HEK293 (cell line): Measurements from ENCODE around the gene ADRB1.

ENCODE experiments used
- CTCF ChIA-PET: fragments of 350-600 bp; formaldehyde crosslinking; extraction: SDS; loops from one replicate; lab custom pipeline; 2021; ENCODE audit warnings: antibody characterized with exemption; lab: Yijun Ruan, JAX
- POLR2A ChIA-PET: fragments of 300-600 bp; formaldehyde crosslinking; extraction: SDS; loops from one replicate; lab custom pipeline; 2020; ENCODE audit warnings: antibody characterized with exemption, inconsistent platforms; lab: Yijun Ruan, JAX
- H3K27ac ChIP-seq: fragments of 200-500 bp; sonication (Bioruptor generic); 2 replicates; pipeline ENCODE4 v1.5.1; 2014; ENCODE audit warnings: low read depth, low read length, control low read depth, inconsistent platforms; ENCODE audit errors: extremely low read depth
- H3K36me3 ChIP-seq, 2 experiments: fragments of 200-500 bp in 1 of 2; sonication (Bioruptor generic) in 1 of 2; 1 replicate in 1 of 2; 2 replicates in 1 of 2; pipeline ENCODE4 v1.5.1; 2014 to 2017; ENCODE audit warnings: inconsistent platforms in 2 of 2, low read length in 2 of 2; ENCODE audit not compliant: control insufficient read depth in 2 of 2, insufficient read depth in 1 of 2
- H3K4me1 ChIP-seq: fragments of 200-500 bp; sonication (Bioruptor generic); 2 replicates; pipeline ENCODE4 v1.5.1; 2014; ENCODE audit warnings: mild to moderate bottlenecking, low read length, inconsistent platforms; ENCODE audit not compliant: control insufficient read depth, insufficient read depth
- H3K4me3 ChIP-seq: 2 replicates; pipeline ENCODE4 v1.5.1; 2011; ENCODE audit warnings: low read depth, mild to moderate bottlenecking, control low read depth, low read length, moderate library complexity
- H3K9me3 ChIP-seq: fragments of 200-500 bp; sonication (Bioruptor generic); 2 replicates; pipeline ENCODE4 v1.5.1; 2014; ENCODE audit warnings: low read depth, low read length, inconsistent platforms; ENCODE audit not compliant: control insufficient read depth, insufficient read depth
- ATF2 ChIP-seq: fragments of 450-650 bp; formaldehyde crosslinking; IDR thresholded peaks from 2 replicates; pipeline ENCODE4 v1.5.1; 2016; ENCODE audit warnings: missing biosample characterization, missing genetic modification characterization, low read depth
- BCL11B ChIP-seq: fragments of 450-650 bp; formaldehyde crosslinking; IDR thresholded peaks from 2 replicates; pipeline ENCODE4 v1.5.1; 2016; ENCODE audit warnings: low read depth, missing biosample characterization, missing genetic modification characterization
- HOXA7 ChIP-seq: sonication (generic); formaldehyde crosslinking; IDR thresholded peaks from 2 replicates; pipeline ENCODE4 v1.8.1; 2022; ENCODE audit warnings: missing genetic modification reagents, borderline replicate concordance
- KLF16 ChIP-seq: fragments of 450-650 bp; formaldehyde crosslinking; IDR thresholded peaks from 2 replicates; pipeline ENCODE4 v1.5.1; 2017; ENCODE audit warnings: missing biosample characterization, missing genetic modification characterization
- KLF8 ChIP-seq: fragments of 450-650 bp; formaldehyde crosslinking; IDR thresholded peaks from 2 replicates; pipeline ENCODE4 v1.5.1; 2016; ENCODE audit warnings: missing biosample characterization, missing genetic modification characterization
- SP7 ChIP-seq: fragments of 450-650 bp; formaldehyde crosslinking; IDR thresholded peaks from 2 replicates; pipeline ENCODE4 v1.5.1; 2016; ENCODE audit warnings: missing biosample characterization, missing genetic modification characterization
- WT1 ChIP-seq: fragments of 450-650 bp; formaldehyde crosslinking; IDR thresholded peaks from 2 replicates; pipeline ENCODE4 v1.5.1; 2016; ENCODE audit warnings: missing biosample characterization, missing genetic modification characterization
- ZBTB7A ChIP-seq: fragments of 450-650 bp; formaldehyde crosslinking; IDR thresholded peaks from 2 replicates; pipeline ENCODE4 v1.5.1; 2016; ENCODE audit warnings: low read depth, missing biosample characterization, missing genetic modification characterization
- ZFP41 ChIP-seq: fragments of 450-650 bp; formaldehyde crosslinking; IDR thresholded peaks from 2 replicates; pipeline ENCODE4 v1.5.1; 2016; ENCODE audit warnings: missing biosample characterization, missing genetic modification characterization, borderline replicate concordance
- ZNF10 ChIP-seq: fragments of 450-650 bp; formaldehyde crosslinking; IDR thresholded peaks from 2 replicates; pipeline ENCODE4 v1.5.1; 2017; ENCODE audit warnings: missing biosample characterization, missing genetic modification characterization
- ZNF19 ChIP-seq: fragments of 450-650 bp; formaldehyde crosslinking; IDR thresholded peaks from 2 replicates; pipeline ENCODE4; 2016; ENCODE audit warnings: missing biosample characterization, missing genetic modification characterization, low read depth
- ZNF24 ChIP-seq: fragments of 450-650 bp; formaldehyde crosslinking; IDR thresholded peaks from 2 replicates; pipeline ENCODE4 v1.5.1; 2016; ENCODE audit warnings: missing biosample characterization, missing genetic modification characterization
- ZNF416 ChIP-seq: fragments of 450-650 bp; formaldehyde crosslinking; IDR thresholded peaks from 2 replicates; pipeline ENCODE4 v1.5.1; 2016; ENCODE audit warnings: missing biosample characterization, missing genetic modification characterization
- ZNF48 ChIP-seq: fragments of 450-650 bp; formaldehyde crosslinking; IDR thresholded peaks from 2 replicates; pipeline ENCODE4 v1.5.1; 2016; ENCODE audit warnings: missing biosample characterization, missing genetic modification characterization
- ZNF561 ChIP-seq: fragments of 450-650 bp; IDR thresholded peaks from 2 replicates; pipeline ENCODE4 v1.5.1; 2018; ENCODE audit warnings: missing biosample characterization, missing genetic modification characterization, borderline replicate concordance
- ZNF610 ChIP-seq: fragments of 450-650 bp; formaldehyde crosslinking; IDR thresholded peaks from 2 replicates; pipeline ENCODE4 v1.5.1; 2016; ENCODE audit warnings: missing biosample characterization, missing genetic modification characterization, borderline replicate concordance
- ZNF639 ChIP-seq: fragments of 450-650 bp; formaldehyde crosslinking; IDR thresholded peaks from 2 replicates; pipeline ENCODE4 v1.5.1; 2016; ENCODE audit warnings: missing biosample characterization, missing genetic modification characterization
- ZNF701 ChIP-seq: fragments of 450-650 bp; formaldehyde crosslinking; IDR thresholded peaks from 2 replicates; pipeline ENCODE4 v1.5.1; 2016; ENCODE audit warnings: missing biosample characterization, missing genetic modification characterization
- ZNF777 ChIP-seq: fragments of 450-650 bp; formaldehyde crosslinking; IDR thresholded peaks from 2 replicates; pipeline ENCODE4 v1.5.1; 2017; ENCODE audit warnings: missing biosample characterization, missing genetic modification characterization, borderline replicate concordance
- ZNF837 ChIP-seq: fragments of 450-650 bp; formaldehyde crosslinking; IDR thresholded peaks from 2 replicates; pipeline ENCODE4 v1.5.1; 2016; ENCODE audit warnings: missing biosample characterization, missing genetic modification characterization
- ZSCAN30 ChIP-seq: fragments of 450-650 bp; IDR thresholded peaks from 2 replicates; pipeline ENCODE4 v1.5.1; 2018; ENCODE audit warnings: missing biosample characterization, mild to moderate bottlenecking, missing genetic modification characterization, moderate library complexity
- TF ChIP-seq, protein P1 (sequence below): fragments of 450-650 bp; formaldehyde crosslinking; IDR thresholded peaks from 2 replicates; pipeline ENCODE4 v1.5.1; 2016; ENCODE audit warnings: missing biosample characterization, missing genetic modification characterization
- TF ChIP-seq, protein P2 (sequence below): fragments of 450-650 bp; formaldehyde crosslinking; IDR thresholded peaks from 2 replicates; pipeline ENCODE4 v1.5.1; 2017; ENCODE audit warnings: missing biosample characterization, missing genetic modification characterization
- TF ChIP-seq, protein P3 (sequence below): fragments of 450-650 bp; formaldehyde crosslinking; IDR thresholded peaks from 2 replicates; pipeline ENCODE4 v1.5.1; 2017; ENCODE audit warnings: missing biosample characterization, missing genetic modification characterization

Gene ADRB1

DNA sequence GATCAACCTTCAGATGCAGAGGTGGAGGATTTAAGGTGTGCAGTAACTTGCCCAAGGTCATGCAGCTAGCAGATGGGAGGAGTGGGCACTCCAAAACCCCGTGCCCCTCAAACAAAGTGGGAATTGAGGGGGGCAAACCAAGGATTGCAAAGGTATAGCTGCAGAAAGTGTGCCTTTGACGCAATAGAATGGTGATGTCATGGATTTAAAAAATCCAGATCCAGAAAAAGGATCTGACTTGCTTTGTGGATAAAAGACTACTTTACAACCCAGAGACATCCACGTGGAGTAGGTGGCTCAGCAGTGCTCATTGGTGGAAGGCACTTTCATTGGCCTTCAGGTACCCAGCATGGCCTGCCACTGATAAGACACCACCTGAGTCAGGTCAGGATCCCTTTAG, 15.7 kb upstream of the ADRB1 start:
- no peaks in the 10 kb centered on the region for H3K4me1 ChIP-seq
- CTCF ChIA-PET: no interaction called here

GRCh38 chr10:114028425-114028824, 15.2 kb upstream of the ADRB1 start:
- no peaks in the 10 kb centered on the region for H3K4me1 ChIP-seq
- ChIA-PET CTCF (no interaction called here), POLR2A (no interaction called here)
- no peaks in the 10 kb centered on the region for H3K36me3 ChIP-seq
- TF ChIP-seq ZSCAN30 (tag by site-specific recombination) (no peak), ZNF10 (tag by site-specific recombination) (peak; percentile 51; the same call in 1 of the 2 replicates)
- H3K9me3 ChIP-seq: no peaks in the 10 kb centered on the region
- no peak overlapping the region for H3K4me3 ChIP-seq
- no peak overlapping the region for H3K27ac ChIP-seq

More for the DNA sequence above, 15.7 kb upstream of the ADRB1 start:
- TF ChIP-seq ZNF24 (no peak), ATF2 (tag by site-specific recombination) (peak; percentile 70; the same call in 1 of the 2 replicates), HOXA7 (CRISPR knock-in tag) (no peak)
- H3K4me3 ChIP-seq: no peak overlapping the region
- H3K27ac ChIP-seq: no peak overlapping the region
- no peaks in the 10 kb centered on the region for H3K36me3 ChIP-seq
- POLR2A ChIA-PET: no interaction called here
- H3K9me3 ChIP-seq: no peaks in the 10 kb centered on the region

DNA sequence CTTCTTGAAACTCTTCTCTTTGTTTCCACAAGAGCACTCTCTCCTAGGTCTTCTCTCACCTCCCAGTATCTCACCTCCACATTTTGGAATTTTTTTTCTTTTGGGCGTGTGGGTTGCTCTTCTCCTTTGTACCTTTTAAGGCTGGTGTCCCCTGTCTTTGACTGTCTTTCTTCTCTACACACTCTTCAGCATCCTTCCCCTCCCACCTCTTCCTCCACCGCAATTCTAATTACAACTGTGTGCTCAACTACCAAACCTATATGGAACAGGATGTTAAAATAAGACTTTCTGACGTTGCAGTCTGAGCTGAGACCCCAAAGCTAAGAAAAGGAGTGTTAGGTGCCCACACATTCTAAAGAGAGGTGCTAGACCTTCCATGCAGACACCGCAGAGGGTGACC, 14.0 kb upstream of the ADRB1 start:
- no peaks in the 10 kb centered on the region for H3K36me3 ChIP-seq
- no peaks in the 10 kb centered on the region for H3K9me3 ChIP-seq
- TF ChIP-seq, protein P1, sequence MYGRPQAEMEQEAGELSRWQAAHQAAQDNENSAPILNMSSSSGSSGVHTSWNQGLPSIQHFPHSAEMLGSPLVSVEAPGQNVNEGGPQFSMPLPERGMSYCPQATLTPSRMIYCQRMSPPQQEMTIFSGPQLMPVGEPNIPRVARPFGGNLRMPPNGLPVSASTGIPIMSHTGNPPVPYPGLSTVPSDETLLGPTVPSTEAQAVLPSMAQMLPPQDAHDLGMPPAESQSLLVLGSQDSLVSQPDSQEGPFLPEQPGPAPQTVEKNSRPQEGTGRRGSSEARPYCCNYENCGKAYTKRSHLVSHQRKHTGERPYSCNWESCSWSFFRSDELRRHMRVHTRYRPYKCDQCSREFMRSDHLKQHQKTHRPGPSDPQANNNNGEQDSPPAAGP (tag by site-specific recombination): no peak
- TF ChIP-seq ZNF837 (no peak), WT1 (tag by site-specific recombination) (no peak), ZNF610 (tag by site-specific recombination) (no peak), ZBTB7A (tag by site-specific recombination) (no peak), ZNF639 (tag by site-specific recombination) (no peak), ZNF416 (tag by site-specific recombination) (no peak), ZFP41 (no peak), KLF16 (tag by site-specific recombination) (no peak), SP7 (tag by site-specific recombination) (no peak), ZNF561 (tag by site-specific recombination) (no peak), ZNF48 (tag by site-specific recombination) (no peak), ZNF701 (tag by site-specific recombination) (no peak), BCL11B (tag by site-specific recombination) (no peak), KLF8 (tag by site-specific recombination) (no peak), ZNF777 (tag by site-specific recombination) (no peak), ZNF19 (tag by site-specific recombination) (no peak)
- TF ChIP-seq, protein P2, sequence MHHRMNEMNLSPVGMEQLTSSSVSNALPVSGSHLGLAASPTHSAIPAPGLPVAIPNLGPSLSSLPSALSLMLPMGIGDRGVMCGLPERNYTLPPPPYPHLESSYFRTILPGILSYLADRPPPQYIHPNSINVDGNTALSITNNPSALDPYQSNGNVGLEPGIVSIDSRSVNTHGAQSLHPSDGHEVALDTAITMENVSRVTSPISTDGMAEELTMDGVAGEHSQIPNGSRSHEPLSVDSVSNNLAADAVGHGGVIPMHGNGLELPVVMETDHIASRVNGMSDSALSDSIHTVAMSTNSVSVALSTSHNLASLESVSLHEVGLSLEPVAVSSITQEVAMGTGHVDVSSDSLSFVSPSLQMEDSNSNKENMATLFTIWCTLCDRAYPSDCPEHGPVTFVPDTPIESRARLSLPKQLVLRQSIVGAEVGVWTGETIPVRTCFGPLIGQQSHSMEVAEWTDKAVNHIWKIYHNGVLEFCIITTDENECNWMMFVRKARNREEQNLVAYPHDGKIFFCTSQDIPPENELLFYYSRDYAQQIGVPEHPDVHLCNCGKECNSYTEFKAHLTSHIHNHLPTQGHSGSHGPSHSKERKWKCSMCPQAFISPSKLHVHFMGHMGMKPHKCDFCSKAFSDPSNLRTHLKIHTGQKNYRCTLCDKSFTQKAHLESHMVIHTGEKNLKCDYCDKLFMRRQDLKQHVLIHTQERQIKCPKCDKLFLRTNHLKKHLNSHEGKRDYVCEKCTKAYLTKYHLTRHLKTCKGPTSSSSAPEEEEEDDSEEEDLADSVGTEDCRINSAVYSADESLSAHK (tag by site-specific recombination): no peak
- TF ChIP-seq, protein P3, sequence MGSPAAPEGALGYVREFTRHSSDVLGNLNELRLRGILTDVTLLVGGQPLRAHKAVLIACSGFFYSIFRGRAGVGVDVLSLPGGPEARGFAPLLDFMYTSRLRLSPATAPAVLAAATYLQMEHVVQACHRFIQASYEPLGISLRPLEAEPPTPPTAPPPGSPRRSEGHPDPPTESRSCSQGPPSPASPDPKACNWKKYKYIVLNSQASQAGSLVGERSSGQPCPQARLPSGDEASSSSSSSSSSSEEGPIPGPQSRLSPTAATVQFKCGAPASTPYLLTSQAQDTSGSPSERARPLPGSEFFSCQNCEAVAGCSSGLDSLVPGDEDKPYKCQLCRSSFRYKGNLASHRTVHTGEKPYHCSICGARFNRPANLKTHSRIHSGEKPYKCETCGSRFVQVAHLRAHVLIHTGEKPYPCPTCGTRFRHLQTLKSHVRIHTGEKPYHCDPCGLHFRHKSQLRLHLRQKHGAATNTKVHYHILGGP: no peak
- ChIA-PET POLR2A (no interaction called here), CTCF (interaction anchor here (0.9 kb wide), 1 partner anchor 34 kb away, joined by 3 read pairs; no protein-coding TSS in a partner anchor)
- no peaks in the 10 kb centered on the region for H3K4me1 ChIP-seq
- H3K27ac ChIP-seq: no peak overlapping the region
- H3K4me3 ChIP-seq: no peak overlapping the region
